ENCODE measurements around the gene NMU. TPM values are rescaled to one million over a fixed set of nuclear protein-coding genes. Genes with fewer than 3 reads are reported as not detected.
A peak's percentile ranks its signal among the peaks of the same experiment; 100 is the strongest.

Gene NMU
- total and polyA plus RNA-seq, 9 of the 15 experiments (the other 6 are each of a cell fraction or from before 2014, with no cell fraction given), result 73.8 to 846 (median 599) TPM

- TF ChIP-seq ZBTB40 (IDR thresholded peaks at IDR 0.05), result peak; percentile 91
- no peak for TF ChIP-seq ZBTB40 (CRISPR knock-in tag; IDR thresholded peaks at IDR 0.05)
- TF ChIP-seq FOXO4 (CRISPR knock-in tag; IDR thresholded peaks at IDR 0.05), result no peak
- TF ChIP-seq ZNF274 (IDR thresholded peaks at IDR 0.05; ENCODE audit: borderline replicate concordance, low read depth, low read length), result no peak
- TF ChIP-seq CCNT2 (IDR thresholded peaks at IDR 0.05; ENCODE audit: borderline replicate concordance, extremely low read depth, insufficient read length, low read depth, low read length), result peak; percentile 90
- TF ChIP-seq SRSF7 (optimal IDR thresholded peaks at IDR 0.05; ENCODE audit: low read depth, low read length), result no peak
- TF ChIP-seq ZFPM2 (CRISPR knock-in tag; IDR thresholded peaks at IDR 0.05), result no peak
- TF ChIP-seq HDAC6 (IDR thresholded peaks at IDR 0.05; ENCODE audit: low read depth, low read length), result no peak
- no peak for TF ChIP-seq IRF9 (tag; IDR thresholded peaks at IDR 0.05)
- TF ChIP-seq TGIF2 (CRISPR knock-in tag; IDR thresholded peaks at IDR 0.05), result no peak
- TF ChIP-seq MLX (CRISPR knock-in tag; conservative IDR thresholded peaks at IDR 0.05), result no peak
- TF ChIP-seq HNRNPK (IDR thresholded peaks at IDR 0.05; ENCODE audit: low read depth, low read length, poor library complexity, severe bottlenecking), result no peak
- no peak for TF ChIP-seq DNMT1 (IDR thresholded peaks at IDR 0.05)
- TF ChIP-seq TRIM24 (IDR thresholded peaks at IDR 0.05), result peak in 1 of 2 experiments; percentile 80; a peak in 2 of 4 replicates
- TF ChIP-seq NFYB (IDR thresholded peaks at IDR 0.05; ENCODE audit: extremely low read depth, insufficient read length), result peak; percentile 11
Observed at GRCh38 chr4:55545641-55546505, 90.2 kb downstream of the NMU start (continued).

All from K562 (cell line).